ENCODE measurements around the gene KCNQ2.

Gene KCNQ2

DNA sequence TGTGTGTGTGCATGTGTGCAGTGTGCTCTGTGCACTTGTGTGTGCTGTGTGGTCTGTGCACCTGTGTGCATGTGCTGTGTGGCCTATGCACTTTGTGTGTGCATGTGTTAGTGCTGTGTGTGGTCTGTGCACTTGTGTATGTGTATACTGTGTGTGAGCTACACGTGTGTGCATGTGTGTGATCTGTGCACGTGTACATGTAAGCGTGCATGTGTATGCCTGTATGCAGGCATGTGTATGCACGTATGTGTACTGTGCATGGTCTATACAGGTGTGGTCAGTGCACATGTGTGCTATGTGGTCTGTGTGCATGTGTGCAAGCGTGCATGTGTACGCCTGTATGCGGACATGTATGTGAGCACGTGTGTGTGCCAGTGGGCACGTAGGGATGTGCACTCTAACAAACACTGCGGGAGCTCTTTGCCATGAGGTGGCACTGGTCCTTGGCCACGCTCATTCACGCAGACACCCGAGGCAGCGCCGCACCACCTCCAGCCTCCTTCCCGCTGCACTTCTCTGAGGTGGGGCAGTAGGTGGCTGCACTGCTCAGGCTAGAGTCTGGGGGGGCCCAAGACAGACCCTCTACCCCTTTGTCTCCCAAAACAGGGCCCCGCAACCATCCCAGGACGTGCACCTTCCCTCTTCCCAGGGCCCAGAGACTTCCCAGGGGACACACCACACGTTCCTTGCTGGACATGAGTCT is 68.9 kb downstream of the KCNQ2 start:
- DNase-seq (ENCODE audit: low read depth), result no peak

DNA sequence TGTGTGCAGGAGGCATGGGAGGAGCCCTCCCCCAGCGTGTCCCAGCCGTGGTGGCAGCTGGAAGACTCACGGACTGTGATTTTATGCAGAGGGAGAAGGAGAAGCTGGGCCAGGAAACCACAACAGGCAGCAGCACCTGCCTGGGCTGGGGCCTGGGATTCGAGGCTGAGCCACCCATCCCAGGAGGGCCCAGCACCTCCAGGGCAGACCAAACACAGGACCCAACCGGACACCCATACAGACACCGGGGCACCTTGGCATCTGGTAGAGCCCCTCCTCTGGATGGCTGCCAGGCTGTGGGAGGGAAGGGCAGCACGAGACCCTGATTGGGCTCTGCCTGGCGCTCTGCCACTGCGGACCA is 69.6 kb downstream of the KCNQ2 start:
- no peak for DNase-seq (ENCODE audit: low read depth)

DNA sequence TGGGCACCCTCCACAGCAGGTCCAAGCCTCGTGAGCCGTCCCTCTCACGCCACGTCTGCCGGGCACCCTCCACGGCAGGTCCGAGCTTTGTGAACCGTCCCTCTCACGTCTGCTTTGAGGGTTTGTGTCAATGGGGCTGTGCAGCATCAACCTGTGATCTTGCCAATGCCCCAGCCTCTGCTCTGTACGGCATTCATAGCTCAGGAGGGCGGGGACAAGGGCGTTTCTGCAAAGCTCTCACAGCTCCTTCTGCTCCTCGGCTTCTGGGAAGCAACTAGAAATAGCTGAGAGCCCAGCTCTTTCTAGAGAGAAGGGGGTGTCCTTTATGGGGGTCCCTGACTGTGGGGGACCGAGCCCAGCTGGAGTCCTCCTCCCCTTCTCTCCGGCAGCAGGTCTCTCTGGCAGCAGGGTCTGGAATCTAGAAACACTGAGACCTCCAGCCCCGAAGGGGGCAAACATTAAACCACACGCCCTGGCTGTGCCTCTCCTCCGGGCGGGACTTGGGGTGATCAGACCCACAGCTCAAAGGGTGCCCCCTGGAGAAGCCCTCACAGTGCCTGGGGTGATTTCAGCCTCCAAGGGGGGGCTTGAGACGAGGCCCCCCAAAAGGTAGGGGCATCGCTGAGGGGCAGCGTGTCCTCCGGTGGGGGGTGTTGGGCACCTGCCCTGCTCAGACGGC is 70.1 kb downstream of the KCNQ2 start:
- no peak for DNase-seq (ENCODE audit: low read depth)

- DNase-seq (ENCODE audit: low read depth), result no peak
Observed at GRCh38 chr20:63401384-63402110, 70.9 kb downstream of the KCNQ2 start.

DNA sequence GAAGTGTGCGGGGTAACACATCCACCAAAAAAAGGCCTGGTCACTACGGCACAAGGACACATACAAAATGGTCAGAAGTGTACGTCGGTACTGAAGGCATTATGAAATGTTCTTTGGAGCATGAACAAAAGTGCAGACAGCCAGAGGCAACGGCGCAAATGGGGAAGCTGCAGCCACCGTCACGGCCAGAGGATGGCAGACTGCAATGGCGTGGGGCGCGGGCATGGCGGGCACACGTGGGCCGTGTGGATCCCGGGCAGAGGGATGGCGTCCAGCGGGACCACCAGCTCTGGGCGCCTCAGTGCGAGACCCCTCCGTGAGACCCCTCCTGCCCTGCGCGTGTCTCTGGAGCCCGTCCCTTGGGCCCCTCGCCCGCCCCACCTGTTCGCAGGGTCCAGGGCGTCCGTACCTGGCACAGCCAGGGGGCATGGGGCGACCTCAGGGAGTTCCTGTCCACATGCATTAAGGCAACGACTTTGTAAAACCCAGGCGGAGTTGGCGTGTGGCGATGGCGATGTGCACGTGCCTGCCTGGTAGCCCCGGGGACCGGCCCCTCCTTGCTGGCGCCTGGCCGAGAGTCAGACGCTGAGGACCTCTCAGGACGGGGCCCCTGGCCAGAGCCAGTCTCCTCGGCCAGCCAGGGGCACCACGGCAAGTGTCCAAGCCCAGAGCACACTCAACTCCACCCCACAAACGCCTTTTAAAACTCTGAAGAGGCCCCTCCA is 71.8 kb downstream of the KCNQ2 start:
- DNase-seq (ENCODE audit: low read depth), result no peak

- DNase-seq (ENCODE audit: low read depth), result no peak
Observed at GRCh38 chr20:63399596-63400375, 72.7 kb downstream of the KCNQ2 start.

GRCh38 chr20:63398744-63399514 is 73.5 kb downstream of the KCNQ2 start:
- no peak for DNase-seq (ENCODE audit: low read depth)

DNA sequence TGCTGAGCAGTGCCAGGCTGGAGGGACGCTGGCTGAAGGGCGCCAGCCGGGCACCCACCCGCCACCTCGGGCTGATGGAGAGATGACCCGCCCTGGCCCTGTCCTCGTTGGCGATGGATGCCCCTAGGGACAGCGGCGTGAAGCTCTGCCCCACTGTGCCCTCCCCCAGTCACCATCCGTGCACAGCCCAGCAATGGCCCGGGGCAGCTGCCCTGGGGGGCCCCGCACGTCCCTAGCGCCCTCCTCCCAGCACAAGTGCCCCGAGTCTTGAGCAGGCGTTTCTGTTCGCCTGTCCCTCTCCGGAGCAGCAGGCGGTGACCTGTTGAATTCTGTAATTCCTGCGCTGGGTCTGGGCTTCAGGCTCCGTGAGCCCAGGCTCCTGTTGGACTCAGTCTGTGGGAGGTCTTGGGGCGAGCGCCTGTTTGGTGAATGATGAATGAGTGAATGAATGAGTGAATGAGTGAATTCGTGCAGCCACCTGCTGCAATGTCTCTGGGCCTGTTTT is 74.5 kb downstream of the KCNQ2 start:
- no peak for DNase-seq (ENCODE audit: low read depth)

- DNase-seq (ENCODE audit: low read depth), result no peak
Observed at GRCh38 chr20:63397155-63397843, 75.2 kb downstream of the KCNQ2 start.

- DNase-seq (ENCODE audit: low read depth), result no peak
Observed at GRCh38 chr20:63396300-63396699, 76.2 kb downstream of the KCNQ2 start.

- DNase-seq (ENCODE audit: low read depth), result no peak
Observed at GRCh38 chr20:63395723-63396122, 76.7 kb downstream of the KCNQ2 start.

- no peak for DNase-seq (ENCODE audit: low read depth)
Observed at GRCh38 chr20:63394920-63395455, 77.5 kb downstream of the KCNQ2 start.

GRCh38 chr20:63394069-63394919 is 78.2 kb downstream of the KCNQ2 start:
- DNase-seq (ENCODE audit: low read depth), result no peak

DNA sequence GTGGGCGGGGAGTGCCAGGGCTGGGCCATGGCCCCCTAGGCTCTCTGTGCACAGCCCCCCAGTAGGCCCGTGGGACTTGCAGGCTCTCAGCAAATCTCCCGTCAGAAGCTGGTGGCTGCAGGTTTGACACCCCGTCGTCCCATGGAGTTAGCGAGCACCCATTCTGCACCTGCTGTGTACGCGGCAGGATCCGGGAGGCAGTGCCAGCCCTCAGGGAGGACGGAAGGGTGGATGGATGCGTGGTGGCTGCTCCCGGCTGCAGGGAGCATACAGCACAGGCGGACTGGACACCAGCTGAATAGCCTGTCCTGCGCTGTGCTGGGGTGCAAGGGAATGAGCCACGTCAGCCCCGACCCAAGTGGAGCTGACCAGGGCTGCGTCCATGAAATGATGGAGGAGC is 78.9 kb downstream of the KCNQ2 start:
- DNase-seq (ENCODE audit: low read depth), result no peak

- no peak for DNase-seq (ENCODE audit: low read depth)
Observed at GRCh38 chr20:63392465-63393365, 79.7 kb downstream of the KCNQ2 start.

DNA sequence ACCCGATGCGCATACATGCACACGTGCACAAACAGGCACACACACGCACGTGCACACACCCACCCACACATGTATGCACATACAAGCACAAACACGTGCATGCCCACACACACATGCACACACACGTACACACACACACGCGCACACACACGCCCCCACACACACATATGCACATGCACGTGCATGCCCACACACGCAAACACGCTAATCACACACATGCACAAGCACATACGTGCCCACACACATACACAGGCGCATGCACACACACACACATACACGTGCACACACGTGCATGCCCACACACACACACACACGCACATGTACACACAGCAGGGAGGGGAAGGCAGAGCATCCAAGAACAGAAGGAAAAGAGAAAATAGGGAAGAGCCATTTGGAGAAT is 84.5 kb downstream of the KCNQ2 start:
- DNase-seq (ENCODE audit: low read depth), result no peak

GRCh38 chr20:63387393-63387792 is 85.1 kb downstream of the KCNQ2 start:
- no peak for DNase-seq (ENCODE audit: low read depth)

DNA sequence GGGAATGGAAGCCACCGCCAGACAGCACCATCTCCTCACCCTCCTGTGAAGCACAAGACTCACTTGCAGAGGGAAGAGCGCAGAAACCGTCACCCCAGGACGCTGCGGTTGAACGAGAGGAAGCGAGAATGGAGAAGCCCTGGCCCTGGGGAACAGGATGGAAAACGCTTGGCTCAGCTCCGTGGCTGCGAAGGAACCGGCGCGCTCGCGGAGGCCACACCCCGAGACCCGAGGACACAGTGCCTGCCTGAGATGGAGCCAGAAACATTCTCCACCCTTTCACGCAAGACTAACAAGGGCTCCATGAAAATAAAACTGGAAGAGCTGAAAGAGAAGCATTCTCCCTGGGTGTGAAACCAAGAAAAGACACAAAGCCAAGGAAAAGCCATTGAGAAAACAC is 86.0 kb downstream of the KCNQ2 start:
- DNase-seq (ENCODE audit: low read depth), result no peak
